ENCODE measurements around the gene LTB4R.

Gene LTB4R

GRCh38 chr14:24280797-24281460 is 30.4 kb upstream of the LTB4R start:
- Histone ChIP-seq H3K4me1 (no peaks in the 10 kb centered on the region), H3K4me3 (no peak overlapping the region), H3K36me3 (no peaks in the 10 kb centered on the region), H3K27me3 (no peaks in the 10 kb centered on the region), H3K9me3 (no peaks in the 10 kb centered on the region), H3K27ac (no peak overlapping the region)
- DNase-seq: peak in 1 of 2 donors; percentile 60
- intact Hi-C loops (cut with DNase I; ENCODE audit: low total_unique reads): no loop called here
- TF ChIP-seq CTCF (IDR thresholded peaks at IDR 0.05): no peak

- H3K4me3 ChIP-seq: no peak overlapping the region
- DNase-seq: no peak
- no peaks in the 10 kb centered on the region for H3K9me3 ChIP-seq
- no peaks in the 10 kb centered on the region for H3K27me3 ChIP-seq
- TF ChIP-seq CTCF (IDR thresholded peaks at IDR 0.05): no peak
- no peaks in the 10 kb centered on the region for H3K36me3 ChIP-seq
- intact Hi-C loops (cut with DNase I; ENCODE audit: low total_unique reads): no loop called here
- H3K4me1 ChIP-seq: no peaks in the 10 kb centered on the region
- no peak overlapping the region for H3K27ac ChIP-seq
Observed at GRCh38 chr14:24281636-24282035, 29.7 kb upstream of the LTB4R start.

GRCh38 chr14:24282736-24283135 is 28.6 kb upstream of the LTB4R start:
- Histone ChIP-seq H3K27me3 (no peaks in the 10 kb centered on the region), H3K4me1 (no peaks in the 10 kb centered on the region), H3K9me3 (no peaks in the 10 kb centered on the region), H3K27ac (no peak overlapping the region), H3K4me3 (no peak overlapping the region), H3K36me3 (no peaks in the 10 kb centered on the region)
- intact Hi-C loops (cut with DNase I; ENCODE audit: low total_unique reads): no loop called here
- DNase-seq: no peak
- TF ChIP-seq CTCF (IDR thresholded peaks at IDR 0.05): no peak

GRCh38 chr14:24283796-24284460 is 27.4 kb upstream of the LTB4R start:
- intact Hi-C loops (cut with DNase I; ENCODE audit: low total_unique reads): no loop called here
- Histone ChIP-seq H3K36me3 (no peaks in the 10 kb centered on the region), H3K4me1 (no peaks in the 10 kb centered on the region), H3K4me3 (no peak overlapping the region), H3K9me3 (no peaks in the 10 kb centered on the region), H3K27ac (no peak overlapping the region), H3K27me3 (no peaks in the 10 kb centered on the region)
- no peak for DNase-seq
- no peak for TF ChIP-seq CTCF (IDR thresholded peaks at IDR 0.05)

- no peak overlapping the region for H3K27ac ChIP-seq
- TF ChIP-seq CTCF (IDR thresholded peaks at IDR 0.05): no peak
Observed at GRCh38 chr14:24284501-24285035, 26.7 kb upstream of the LTB4R start.

More at GRCh38 chr14:24284501-24285035, 26.7 kb upstream of the LTB4R start:
- Histone ChIP-seq H3K4me3 (no peak overlapping the region), H3K27me3 (no peaks in the 10 kb centered on the region), H3K9me3 (no peaks in the 10 kb centered on the region), H3K36me3 (peaks cover 0 to 6% (median 4%) of the 10 kb centered on the region in 3 donors), H3K4me1 (no peaks in the 10 kb centered on the region)
- no peak for DNase-seq
- intact Hi-C loops (cut with DNase I; ENCODE audit: low total_unique reads): no loop called here
